ENCODE data around the gene SLITRK3. TPM values are rescaled to one million over a fixed set of nuclear protein-coding genes. Genes with fewer than 3 reads are reported as not detected.
"Not testable (repeated sequence)": the region's sequence is repeated elsewhere in the genome, so short reads cannot be mapped to it uniquely, and the experiment has no call there.

SLITRK3 gene
- total RNA-seq, 1 donor from 2014 or later: 2.9 TPM

- Histone ChIP-seq H3K9me3 (no peaks in the 10 kb centered on the region), H3K4me3 (no peak overlapping the region), H3K4me1 (no peaks in the 10 kb centered on the region), H3K27me3 (no peaks in the 10 kb centered on the region), H3K36me3 (no peaks in the 10 kb centered on the region), H3K27ac (no peak overlapping the region)
- no peak for TF ChIP-seq CTCF (IDR thresholded peaks at IDR 0.05)
- no peak for TF ChIP-seq POLR2AphosphoS5 (IDR thresholded peaks at IDR 0.05; ENCODE audit: insufficient read depth in 1 of 2, low read depth in 1 of 2)
- no peak for TF ChIP-seq POLR2A (IDR thresholded peaks at IDR 0.05)
- intact Hi-C loops (cut with DNase I): no loop called here
- no peak for DNase-seq (ENCODE audit: extremely low spot score in 2 of 2)
These were observed 39.3 kb downstream of the SLITRK3 start for GRCh38 chr3:165156757-165157420.

GRCh38 chr3:165148876-165149441 is 47.2 kb downstream of the SLITRK3 start:
- no peak for TF ChIP-seq POLR2AphosphoS5 (IDR thresholded peaks at IDR 0.05; ENCODE audit: insufficient read depth in 1 of 2, low read depth in 1 of 2)
- no peak for DNase-seq (ENCODE audit: extremely low spot score in 2 of 2)
- no peak overlapping the region for H3K27ac ChIP-seq
- no peak overlapping the region for H3K4me3 ChIP-seq
- H3K4me1 ChIP-seq: no peaks in the 10 kb centered on the region
- no peaks in the 10 kb centered on the region for H3K9me3 ChIP-seq
- no peaks in the 10 kb centered on the region for H3K27me3 ChIP-seq
- H3K36me3 ChIP-seq: no peaks in the 10 kb centered on the region
- intact Hi-C loops (cut with DNase I): no loop called here

- TF ChIP-seq CTCF (IDR thresholded peaks at IDR 0.05) (no peak), POLR2A (IDR thresholded peaks at IDR 0.05) (no peak), POLR2AphosphoS5 (IDR thresholded peaks at IDR 0.05; ENCODE audit: insufficient read depth in 1 of 2, low read depth in 1 of 2) (no peak)
- DNase-seq (ENCODE audit: extremely low spot score in 2 of 2): no peak
- Histone ChIP-seq H3K4me3 (no peak overlapping the region), H3K9me3 (no peaks in the 10 kb centered on the region), H3K4me1 (no peaks in the 10 kb centered on the region), H3K36me3 (no peaks in the 10 kb centered on the region), H3K27me3 (no peaks in the 10 kb centered on the region), H3K27ac (no peak overlapping the region)
- intact Hi-C loops (cut with DNase I): no loop called here
These were observed 51.9 kb downstream of the SLITRK3 start for GRCh38 chr3:165144271-165144670.

- DNase-seq (ENCODE audit: extremely low spot score in 2 of 2); H3K4me1 ChIP-seq; H3K27ac ChIP-seq; H3K9me3 ChIP-seq; H3K36me3 ChIP-seq; H3K4me3 ChIP-seq; intact Hi-C loops (cut with DNase I); H3K27me3 ChIP-seq: not testable (repeated sequence)
These were observed 56.3 kb downstream of the SLITRK3 start for GRCh38 chr3:165139918-165140317.

Other genes starting within 250 kb of the SLITRK3 start
- gene SI, start 117.9 kb downstream of the SLITRK3 start, total RNA-seq: not detected

All from vagina (tissue), 2 donors.